DLD1 (cell line): Measurements from ENCODE around the gene RECK.
"Not testable (repeated sequence)": the region's sequence is repeated elsewhere in the genome, so short reads cannot be mapped to it uniquely, and the experiment has no call there.

Experiments
- in situ Hi-C: cut with HindIII; loops from 2 replicates; pipeline ENCODE4 v1.10.0; 2017; ENCODE audit warnings: low sequenced_read_pairs

The RECK gene, protein sequence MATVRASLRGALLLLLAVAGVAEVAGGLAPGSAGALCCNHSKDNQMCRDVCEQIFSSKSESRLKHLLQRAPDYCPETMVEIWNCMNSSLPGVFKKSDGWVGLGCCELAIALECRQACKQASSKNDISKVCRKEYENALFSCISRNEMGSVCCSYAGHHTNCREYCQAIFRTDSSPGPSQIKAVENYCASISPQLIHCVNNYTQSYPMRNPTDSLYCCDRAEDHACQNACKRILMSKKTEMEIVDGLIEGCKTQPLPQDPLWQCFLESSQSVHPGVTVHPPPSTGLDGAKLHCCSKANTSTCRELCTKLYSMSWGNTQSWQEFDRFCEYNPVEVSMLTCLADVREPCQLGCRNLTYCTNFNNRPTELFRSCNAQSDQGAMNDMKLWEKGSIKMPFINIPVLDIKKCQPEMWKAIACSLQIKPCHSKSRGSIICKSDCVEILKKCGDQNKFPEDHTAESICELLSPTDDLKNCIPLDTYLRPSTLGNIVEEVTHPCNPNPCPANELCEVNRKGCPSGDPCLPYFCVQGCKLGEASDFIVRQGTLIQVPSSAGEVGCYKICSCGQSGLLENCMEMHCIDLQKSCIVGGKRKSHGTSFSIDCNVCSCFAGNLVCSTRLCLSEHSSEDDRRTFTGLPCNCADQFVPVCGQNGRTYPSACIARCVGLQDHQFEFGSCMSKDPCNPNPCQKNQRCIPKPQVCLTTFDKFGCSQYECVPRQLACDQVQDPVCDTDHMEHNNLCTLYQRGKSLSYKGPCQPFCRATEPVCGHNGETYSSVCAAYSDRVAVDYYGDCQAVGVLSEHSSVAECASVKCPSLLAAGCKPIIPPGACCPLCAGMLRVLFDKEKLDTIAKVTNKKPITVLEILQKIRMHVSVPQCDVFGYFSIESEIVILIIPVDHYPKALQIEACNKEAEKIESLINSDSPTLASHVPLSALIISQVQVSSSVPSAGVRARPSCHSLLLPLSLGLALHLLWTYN

DNA sequence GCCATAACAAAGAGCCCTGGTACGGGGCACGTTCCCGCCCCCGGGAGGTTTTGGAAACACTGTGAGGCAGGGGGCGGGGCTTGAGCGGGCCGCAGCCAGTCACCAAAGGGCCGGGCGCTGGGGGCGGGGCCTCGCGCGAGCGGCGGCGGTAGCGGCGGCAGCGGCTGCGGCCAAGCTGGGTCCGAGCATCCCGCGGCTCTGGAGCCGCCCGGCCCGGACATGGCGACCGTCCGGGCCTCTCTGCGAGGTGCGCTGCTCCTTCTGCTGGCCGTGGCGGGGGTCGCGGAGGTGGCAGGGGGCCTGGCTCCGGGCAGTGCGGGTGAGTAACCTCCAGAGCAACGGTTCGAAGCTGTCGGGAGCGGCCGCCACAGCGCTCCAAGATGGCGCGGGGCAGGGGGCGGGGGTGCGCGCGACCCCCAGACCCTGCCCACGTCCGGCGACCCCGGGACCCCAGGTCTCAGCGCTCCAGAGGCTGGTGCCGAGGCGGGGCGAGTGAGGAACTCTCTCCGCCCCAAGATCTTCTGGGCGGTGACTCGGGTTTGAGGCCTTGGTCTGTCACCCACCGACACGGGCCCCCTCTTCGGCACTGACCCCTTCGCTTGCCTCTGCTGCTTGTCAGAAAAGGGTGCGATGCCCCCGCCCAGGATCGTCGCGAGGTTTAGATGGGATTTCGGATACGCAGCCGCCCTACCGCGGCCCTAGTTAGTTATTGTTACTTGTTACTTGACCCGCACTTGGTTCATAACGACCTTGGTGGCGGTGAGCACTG lies at the start of gene RECK:
RECK (plus strand) TSS at position 134 of the 769 bp plus-strand sequence; CDS start at position 220, 86 bp downstream.
- in situ Hi-C loops: no loop called here

DNA sequence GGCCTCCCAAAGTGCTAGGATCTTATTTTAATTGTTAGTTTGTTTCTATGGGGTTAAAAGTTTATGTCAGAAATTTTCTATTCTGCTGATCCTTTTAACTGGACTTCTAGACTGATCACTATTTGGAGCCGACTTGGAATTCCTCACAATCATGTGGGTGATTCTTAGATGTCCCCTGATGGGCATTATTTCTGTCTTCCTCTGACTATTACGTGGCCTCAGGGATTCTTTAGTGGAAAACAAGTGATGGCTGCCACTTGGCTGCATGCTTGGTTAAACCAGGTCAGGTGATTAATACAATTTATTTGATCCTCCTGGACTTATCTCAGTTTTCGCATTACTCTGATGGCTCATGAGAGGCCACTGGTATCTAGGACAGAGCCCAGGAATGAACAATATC lies 46.6 kb upstream of the RECK start:
- in situ Hi-C loops: no loop called here

DNA sequence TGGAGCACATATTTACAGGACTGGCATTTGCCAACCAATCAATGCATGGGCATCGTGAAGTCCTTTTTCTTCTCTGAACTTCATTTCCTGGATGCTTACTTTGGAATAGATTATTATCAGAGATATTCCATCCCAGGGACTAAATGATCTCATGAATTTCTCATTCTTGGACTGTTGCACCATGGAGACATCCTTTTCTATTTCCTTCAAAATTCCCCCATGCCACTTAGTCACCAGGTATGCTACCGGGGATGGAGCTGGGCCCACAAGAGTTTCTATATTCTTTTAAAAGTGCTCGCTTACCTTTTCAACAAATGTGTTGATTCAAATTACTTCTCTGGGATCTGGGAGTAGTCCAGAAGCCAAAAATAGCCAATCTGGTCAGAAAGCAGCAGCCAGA lies 43.6 kb upstream of the RECK start:
- in situ Hi-C loops: not testable (repeated sequence)

DNA sequence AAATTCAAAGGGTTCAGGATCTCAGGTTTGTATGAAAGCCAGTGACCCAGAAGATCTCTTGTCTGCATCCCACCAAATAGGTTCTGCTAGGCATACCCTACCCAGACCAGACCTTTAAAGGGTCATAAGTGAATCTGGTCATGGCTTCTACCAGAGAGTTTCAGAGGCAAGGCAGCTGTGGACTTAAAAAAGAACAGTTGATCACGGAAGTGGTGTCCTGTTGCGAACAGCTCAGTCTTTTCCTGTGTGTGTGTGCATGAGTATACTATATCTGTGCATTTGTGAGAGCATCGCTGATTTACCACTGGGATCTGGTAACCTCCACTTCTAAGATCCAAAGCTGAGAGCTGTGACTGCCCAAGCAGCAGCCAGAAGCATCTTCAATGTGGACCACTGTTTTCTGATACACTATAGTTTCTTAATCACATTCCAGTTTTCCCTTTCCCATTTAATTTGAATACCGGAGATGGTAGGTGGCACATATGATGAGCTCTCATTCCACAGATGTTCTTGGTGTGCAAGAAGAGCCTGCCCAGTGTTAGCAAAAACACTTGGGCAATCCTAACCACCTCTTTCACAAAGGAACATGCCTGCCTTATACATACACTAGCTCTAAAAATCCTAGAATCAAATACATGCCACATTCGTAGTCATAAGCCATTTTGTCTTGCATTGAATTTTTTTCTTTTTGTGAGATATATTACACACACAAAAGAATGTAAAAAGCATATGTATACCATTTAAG lies 42.6 kb upstream of the RECK start:
- in situ Hi-C loops: no loop called here

DNA sequence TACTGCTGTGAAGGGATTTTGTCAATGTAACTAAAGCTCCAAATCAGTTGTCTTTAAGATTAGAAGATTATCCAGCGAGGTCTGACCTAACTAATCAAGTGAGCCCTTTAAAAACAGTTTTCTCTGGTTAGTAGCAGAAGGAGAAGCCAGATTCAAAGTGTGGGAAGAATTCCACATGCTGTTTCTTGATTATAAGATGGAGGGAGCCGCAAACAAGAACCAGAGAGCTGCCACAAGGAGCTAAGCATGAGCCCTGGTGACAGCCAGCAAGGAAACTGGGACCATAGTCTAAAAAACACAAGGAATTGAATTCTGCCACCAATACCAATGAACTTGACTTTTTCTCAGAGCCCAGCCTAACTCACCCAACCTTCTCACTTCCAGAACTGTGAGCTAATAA lies 41.8 kb upstream of the RECK start:
- in situ Hi-C loops: no loop called here

DNA sequence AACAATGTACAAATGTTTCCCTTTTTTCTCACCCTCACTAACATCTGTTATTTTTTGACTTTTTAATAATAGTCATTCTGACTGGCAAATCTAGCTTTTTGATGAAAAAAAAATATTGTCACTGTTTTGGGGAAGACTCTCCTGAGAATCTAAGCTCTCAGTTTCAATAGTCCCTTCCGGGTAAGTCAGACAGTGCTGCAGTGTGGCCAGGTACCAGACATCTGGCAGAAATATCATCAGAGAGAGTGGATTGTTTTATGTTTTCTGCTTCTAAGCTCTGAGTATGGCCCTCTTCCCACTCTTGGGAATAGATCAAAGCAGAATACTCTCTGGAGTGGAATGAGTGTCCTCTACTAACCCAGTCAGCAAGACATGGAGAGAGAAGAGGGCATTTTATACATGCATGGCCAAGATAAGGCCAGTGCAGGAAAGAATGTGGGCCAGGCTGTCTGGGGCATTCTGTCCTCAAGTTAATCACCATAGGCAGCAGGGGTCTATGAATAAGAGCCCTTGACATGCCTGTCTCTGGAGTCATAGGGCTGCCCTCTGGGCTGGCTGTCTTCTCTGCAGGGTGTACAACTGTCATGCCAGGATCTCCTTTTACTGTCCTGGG lies 40.2 kb upstream of the RECK start:
- in situ Hi-C loops: no loop called here

DNA sequence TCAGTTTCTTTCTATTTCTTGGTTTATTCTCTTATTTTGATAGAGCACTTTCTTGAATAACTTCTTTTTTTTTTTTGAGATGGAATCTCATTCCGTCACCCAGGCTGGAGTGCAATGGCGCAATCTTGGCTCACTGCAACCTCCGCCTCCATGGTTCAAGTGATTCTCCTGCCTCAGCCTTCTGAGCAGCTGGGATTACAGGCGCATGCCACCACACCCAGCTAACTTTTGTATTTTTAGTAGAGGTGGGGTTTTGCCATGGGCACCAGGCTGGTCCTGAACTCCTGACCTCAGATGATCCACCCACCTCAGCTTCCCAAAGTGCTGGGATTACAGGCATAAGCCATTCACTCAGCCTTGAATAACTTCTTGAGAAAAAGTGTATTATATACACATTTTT lies 39.7 kb upstream of the RECK start:
- in situ Hi-C loops: not testable (repeated sequence)

DNA sequence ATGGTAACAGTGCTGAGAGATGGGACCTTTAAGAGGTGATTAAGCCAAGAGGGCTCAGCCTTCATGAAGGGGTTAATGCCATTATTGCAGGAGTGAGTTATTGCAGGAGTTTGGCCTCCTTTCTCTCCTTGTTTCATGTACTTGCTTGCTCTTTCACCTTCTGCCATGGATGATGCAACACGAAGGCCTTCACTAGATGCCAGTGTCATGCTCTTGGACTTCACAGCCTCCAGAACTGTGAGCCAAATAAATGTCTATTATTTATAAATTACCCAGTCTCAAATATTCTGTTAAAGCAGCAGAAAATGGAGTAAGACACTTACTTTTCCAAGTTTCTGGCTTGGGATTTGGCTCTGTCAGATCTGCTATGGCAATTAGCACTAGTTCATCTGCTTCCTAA lies 38.4 kb upstream of the RECK start:
- in situ Hi-C loops: no loop called here

DNA sequence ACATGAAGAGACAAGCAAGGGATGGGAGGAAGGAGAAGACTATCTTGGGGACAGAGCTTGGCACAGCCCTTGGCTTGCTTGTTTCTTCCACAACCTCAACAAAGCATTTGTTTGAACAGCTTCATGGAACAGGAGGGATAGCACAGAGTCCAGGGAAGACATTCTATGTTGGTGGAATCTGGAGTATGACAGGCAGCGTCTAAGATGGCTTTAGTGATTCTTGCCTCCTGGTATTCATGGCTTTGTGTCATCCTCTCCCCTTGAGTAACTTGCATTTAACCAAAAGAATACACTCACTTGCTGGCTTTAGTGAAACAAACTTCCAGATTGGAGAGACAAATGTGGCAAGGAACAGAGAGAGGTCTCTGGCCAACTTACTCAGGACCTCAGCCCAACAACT lies 30.8 kb upstream of the RECK start:
- in situ Hi-C loops: no loop called here

DNA sequence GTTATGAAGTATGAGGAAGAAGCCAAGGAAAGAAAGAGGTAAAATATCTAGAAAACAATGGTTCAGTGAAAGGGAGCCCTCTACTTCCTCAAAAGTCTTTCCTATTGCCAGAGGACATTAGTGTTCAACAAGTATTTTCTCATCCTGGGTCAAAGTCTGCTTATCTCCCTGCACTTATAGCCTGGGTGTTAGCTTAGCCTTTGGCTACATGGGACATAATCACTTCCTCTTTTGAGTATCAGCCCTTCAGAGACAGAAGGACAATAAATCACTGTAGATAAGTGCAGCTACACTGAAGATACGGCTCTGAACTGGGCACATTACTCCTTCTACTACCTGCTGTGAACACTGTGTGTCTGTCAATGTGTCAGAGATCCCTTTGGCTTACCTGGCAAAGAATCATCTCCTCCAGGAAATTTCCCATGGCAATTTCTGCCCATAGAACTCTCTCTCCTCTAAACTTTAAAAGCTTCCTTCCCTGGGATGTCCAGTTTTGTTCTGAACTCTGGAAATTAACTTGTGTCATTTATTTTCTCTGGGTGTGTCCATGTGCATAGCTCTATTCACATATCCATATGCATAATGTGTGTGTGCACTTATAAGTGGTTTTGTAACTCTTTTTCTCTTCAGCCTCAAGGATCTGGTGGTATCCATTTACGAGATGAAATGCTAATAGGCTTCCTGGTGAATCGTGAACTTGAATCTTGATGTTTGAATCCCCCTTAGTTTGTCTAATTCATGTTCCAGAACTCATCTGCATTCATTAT lies 30.0 kb upstream of the RECK start:
- in situ Hi-C loops: no loop called here

DNA sequence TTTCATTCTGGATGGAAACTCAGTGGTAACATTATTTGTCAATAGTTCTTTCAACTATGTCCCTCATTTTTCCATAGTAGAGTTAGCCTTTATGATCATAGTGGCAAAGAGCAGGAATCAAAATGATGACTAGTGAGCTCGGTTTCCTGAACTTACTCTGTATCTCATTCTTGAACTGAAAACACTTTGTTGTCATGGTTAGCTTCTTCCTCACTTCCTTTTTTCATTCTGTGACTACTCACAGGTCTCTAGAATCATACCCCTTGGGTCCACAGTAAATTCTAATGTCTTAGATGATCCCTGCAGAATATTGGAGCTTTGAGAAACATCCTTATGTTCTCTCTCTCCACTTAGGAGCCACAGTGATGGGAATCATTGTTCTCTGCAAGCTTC lies 29.4 kb upstream of the RECK start:
- in situ Hi-C loops: no loop called here

DNA sequence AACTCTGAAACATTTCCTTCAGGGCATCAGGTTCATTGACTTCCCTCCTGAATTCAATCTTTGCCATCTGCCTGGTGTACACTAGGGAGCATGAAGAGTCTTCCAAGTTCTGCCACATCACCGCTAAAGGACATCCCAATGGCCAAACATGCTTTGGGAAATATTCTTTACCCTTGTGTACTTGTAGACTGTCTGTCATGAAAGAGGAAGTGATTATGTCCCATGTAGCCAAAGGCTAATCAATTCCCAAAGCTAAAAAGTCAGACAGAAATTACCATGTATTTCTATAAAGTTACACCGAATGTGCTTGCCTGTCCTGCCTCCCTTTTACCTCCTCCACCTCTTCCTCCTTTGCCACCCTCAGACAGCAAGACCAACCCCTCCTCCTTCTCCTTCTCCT lies 28.9 kb upstream of the RECK start:
- in situ Hi-C loops: no loop called here

DNA sequence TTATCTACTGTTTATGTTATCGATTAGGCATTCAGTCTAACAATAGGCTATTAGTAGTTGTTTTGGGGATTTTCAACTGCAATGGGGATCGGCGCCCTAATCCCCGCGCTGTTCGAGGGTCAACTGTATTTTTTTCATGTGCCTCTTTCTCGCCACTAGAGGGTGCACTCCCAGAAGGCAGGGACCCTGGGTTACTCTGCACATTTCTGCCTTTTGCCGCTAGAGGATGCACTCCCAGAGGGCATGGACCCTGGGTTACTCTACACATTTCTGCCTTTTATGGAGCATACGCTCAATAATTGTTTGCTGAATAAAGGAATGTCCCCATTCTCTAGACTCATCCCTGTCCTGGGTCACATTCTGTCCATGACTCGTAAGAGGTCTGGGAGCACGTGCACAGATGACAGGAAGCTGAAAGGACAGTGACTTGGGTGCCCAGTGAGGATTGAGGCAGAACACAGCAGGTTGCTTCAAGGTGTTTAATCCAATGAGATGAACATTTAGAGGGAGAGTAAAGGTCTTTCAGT lies 27.9 kb upstream of the RECK start:
- in situ Hi-C loops: no loop called here

DNA sequence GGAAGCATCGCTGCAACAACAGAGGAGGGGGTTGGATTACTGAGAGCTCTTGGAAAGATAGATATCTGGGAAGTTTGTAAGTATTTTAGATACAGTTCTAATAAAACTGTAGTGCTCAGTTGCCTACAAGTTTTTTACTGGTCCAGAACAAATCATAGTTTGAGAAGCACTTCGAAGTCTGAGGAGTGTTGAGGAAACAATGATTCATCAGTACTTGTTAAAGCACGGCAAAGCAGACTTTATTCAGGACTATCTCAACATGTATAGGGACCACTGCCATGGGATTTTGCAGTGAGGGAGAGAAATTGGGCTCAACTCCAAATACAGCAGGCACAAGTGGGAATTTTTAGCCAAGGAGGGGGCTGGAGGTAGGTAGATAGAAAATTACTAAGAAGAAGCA lies 25.3 kb upstream of the RECK start:
- in situ Hi-C loops: no loop called here

DNA sequence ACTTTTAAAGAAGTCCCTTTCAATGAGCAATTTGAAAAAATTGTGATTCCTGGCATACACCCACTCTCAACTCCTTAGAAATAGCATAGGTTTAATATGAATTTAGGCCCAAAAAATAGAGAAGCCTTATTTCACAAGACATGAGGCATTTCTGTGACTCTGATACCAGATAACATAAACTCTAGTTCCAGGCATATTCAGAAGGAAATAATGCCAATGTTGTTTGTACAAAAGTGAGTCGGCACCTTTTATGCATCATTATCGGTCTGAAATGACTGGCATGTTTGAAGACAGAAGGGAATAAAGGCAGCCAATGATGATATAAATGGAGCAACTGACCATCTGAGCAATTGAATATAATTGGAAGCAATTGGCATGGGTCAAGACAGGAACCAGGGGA lies 19.4 kb upstream of the RECK start:
- in situ Hi-C loops: no loop called here

DNA sequence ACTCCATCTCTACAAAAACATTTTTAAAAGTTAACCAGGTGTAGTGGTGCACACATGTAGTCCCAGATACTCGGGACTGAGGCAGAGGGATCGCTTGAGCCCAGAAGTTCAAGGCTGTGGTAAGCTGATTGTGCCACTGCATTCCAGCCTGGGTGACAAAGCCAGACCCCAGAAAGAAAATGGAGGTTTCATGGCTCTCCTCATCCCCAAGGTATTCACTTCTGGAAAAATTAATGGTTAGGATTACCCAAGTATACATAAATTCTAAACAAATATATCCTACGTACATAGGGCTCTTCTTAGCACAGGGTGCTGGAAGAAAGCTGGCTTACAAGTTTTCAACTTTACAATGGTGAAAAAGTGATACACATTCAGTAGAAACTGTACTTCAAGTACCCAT lies 18.6 kb upstream of the RECK start:
- in situ Hi-C loops: no loop called here

DNA sequence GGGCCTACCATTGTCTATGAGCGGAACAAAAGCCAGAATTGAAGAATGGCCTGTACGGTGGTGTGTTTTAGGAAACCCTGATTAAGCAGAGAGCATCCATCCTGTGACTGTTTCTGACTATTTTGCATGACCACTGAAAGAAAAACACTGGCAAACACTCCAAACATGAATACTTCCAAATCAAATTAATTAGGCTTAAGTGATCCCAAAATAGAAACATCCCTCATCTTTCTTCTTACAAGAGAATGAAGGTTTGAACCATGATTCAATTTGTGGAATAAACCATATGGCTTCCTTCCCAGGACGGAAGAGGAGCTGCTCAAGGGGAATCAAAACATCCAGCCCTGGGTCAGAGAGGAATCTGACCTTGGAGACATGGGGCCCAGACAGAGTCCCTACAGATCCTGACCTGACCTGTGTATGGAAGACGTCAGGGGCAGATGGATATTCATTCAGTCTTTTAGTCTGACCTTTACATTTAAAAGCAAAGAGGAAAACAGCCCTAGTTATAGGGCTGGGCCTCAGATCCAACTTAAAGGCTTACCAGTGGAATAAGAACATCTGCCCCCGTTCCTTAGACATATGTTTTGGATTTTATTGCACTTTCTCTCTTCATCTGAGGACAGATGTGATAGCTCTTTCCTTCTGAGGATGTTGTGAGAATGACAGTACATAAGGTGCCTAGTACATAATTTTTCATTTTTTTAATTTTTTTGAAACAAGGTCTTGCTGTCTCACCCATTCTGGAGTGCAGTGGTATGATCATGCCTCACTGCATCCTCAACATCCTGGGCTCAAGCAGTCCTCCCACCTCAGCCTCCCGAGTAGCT lies 17.6 kb upstream of the RECK start:
- in situ Hi-C loops: no loop called here

DNA sequence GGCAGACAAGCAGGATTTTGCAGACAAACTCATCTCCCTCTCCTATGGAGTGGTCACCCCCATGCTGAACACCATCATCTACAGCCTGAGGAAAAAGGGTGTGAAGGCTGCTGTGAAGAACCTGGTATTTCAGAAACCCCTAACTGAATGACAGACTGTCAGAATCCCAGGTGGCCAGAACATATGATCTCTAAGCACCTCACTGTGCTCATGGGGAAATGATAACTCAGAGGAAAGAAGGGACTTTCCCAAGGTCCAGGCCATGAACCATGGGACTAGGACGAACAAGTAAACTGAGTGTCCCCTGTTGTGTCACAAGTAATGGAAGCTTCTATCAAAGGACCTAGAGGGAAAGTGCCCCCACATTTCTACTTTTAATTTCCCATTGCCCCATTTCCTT lies 14.7 kb upstream of the RECK start:
- in situ Hi-C loops: loop anchor here (10.0 kb wide), 1 partner anchor 57 kb away; no protein-coding TSS in a partner anchor
